Measurements from ENCODE around the gene OR1I1. TPM values are rescaled to one million over a fixed set of nuclear protein-coding genes. Genes with fewer than 3 reads are reported as not detected.

Gene OR1I1
- polyA plus RNA-seq, 12 donors, result 0.04 to 0.07 (median 0.06) TPM; not detected in 6

DNA sequence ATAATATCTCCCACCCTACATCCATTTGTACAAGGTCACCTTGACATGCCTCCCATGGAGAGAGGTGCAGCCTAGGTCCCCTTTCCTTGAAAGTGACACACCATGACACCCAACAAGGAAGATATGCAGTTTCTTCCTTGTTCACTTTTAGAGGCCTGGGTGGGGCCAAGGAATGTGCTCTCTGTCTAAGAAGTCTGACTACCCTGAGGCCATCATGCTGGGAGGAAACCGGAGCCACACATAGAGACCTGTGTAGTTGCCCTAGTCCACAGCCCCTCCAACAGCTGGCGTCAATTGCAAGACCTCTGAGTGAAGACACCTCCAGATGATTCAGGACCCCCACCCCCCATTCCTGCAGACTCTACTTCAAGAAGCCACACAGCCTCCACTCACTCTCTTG, 36.2 kb downstream of the OR1I1 start:
- no peak for DNase-seq

DNA sequence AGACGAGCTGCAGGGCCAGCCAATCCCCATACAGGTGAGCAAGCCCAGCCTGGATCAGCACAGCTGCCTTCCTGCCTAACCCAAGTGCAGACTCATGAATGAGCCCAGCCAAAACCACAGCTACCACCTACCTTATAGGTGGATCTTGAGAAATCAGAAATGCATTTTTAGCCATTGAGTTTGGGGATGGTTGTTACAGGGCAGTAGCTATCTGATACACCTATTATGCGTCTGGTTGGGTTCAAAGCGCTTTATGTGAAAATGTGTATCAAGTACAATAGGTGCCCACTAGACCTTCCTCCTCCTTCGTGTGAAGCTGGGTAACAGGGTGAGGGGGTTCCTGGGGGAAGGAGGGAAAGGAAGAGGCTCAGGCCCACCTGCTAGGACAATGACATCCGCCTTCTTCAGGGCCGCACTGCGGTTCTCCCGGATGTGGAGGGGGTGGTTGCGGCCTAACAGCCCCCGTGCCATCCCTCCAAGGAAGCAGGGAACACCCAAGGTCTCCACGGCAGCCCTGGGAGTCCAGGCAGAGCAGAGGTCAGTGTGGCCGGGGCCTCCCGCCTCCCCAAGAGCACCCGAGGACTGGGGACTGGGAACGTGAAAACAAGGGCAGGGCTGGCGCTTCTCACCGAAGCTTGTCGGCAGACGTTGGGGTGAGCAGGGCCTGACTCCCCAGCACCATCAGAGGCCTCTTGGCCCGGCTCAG, 36.9 kb downstream of the OR1I1 start:
- no peak for DNase-seq

DNA sequence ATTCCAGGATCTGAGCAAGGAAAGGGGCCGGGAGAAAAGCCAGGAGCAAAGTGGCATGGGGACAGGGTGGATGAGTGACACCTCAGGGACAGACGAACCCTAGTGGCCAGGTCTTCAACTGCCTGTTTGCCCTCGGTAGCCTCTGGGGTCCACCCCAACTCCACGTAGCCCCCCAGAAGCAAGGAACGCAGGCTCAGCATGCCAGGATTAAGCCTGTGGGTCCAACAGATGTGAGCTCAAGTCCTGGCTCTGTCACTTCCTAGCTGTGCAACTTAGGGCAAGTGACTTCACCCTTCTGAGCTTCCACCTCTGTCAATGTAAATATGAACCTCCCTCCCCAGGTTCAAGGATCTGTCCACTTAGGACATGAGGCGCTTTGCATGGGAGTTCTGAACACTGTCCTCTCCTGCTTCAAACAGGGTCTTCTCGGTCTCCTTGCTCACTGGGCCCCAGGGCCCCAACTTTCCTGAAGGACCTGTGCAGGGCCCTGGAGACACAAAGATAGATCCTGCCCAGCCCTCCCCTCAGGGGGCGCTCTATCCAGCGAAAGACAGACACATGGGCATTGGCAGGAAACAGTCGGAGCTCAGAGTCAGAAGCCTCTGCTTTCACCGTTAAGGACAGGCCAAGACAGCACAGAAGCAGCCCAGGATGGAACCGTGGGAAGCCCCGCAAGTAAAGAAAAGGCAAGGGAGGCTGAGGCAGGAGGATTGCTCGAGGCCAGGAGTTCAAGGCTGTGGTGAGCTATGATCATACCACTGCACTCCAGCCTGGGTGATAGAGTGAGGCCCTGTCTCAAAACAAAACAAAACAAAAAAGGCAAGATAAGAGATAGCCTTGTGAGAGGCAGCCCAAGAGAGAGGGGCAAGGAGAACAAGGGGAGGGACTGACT, 38.4 kb downstream of the OR1I1 start:
- DNase-seq, result no peak

DNA sequence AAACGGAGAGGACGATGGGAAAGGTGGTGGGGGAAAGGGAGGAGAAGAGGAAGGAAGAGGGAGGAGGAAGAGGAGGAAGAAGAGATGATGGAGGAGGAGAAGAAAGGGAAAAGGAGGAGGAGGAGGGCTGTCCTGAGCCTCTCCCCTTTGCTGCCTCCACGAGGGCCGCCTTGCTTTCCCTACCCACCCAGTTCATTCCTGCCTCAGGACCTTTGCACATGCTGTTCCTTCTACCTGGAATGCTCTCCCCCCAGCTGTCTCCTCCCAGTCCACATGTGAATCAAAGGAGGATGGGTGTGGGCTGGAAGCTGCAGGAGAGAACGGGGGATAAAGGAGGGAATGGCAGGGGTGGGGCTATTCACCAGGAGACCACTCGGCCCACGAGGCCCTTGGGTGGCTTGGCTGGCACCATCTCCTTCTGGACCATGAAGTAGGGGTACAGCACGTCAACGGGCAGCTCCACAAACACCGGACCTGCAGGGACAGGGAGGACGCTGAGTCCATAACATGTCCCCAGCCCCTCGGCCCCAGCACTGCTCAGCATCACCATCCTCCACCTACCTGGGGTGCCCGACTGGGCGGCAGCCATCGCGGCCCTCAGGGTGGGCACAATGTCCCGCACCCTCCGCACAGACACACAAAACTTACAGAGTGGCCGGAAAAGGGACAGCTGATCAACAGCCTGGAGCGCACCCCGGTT, 40.5 kb downstream of the OR1I1 start:
- DNase-seq, result no peak

DNA sequence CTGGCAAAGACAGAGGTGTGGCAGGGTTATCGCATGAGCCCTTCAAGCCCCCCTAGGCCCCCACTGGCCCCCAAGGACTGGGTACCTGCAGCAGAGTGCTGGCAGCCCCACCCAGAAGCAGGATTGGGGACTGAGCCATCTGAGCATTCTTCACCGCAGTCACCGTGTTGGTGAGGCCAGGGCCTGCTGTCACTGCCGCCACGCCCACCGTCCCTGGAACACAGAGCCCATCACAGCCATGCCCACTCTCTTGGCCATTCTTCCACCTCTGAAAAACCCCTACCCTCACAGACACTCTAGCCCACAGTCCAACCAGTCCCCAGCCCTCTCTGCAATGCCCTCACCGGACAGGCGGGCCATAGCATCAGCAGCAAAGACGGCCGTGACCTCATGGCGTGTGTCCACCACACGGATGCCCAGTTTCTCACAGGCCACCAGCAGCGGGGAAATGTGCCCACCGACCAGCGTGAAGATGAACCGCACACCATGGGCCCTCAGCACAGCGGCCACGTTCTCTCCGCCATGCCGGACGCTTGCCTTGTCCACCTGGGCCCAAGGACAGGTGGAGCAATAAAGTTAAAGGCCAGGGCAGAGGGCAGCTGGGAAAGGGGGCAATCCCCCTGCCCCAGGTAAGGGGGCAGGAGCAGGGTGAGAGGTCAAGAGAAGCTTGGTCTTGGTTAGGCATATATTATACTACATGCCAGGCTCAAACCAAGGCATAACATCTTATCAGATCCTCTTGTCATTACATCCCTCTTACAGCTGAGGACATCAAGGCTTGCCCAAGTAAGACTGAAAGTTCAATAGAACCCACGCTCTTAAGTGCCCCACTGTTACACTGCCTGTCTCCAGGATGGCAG, 41.2 kb downstream of the OR1I1 start:
- no peak for DNase-seq

DNA sequence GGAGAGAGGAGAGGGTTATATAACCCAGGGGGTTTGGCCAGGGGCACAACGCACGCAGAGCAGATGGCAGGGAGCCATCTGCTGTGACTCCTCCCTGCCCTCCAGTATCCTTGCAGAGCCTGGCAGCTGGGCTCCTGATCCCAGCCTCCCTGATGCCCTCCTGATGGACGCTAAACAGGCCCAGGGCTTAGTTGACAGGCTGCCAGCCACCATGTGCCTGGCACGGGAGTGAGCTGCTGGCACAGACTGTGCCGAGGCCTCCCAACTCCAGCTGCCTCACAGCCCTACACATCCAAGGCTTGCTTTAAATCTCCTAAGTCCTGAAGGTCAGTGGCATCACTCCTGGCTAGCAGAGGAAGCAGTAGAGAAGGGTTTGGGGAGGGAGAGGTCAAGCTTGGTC, 41.9 kb downstream of the OR1I1 start:
- DNase-seq, result peak; percentile 50

DNA sequence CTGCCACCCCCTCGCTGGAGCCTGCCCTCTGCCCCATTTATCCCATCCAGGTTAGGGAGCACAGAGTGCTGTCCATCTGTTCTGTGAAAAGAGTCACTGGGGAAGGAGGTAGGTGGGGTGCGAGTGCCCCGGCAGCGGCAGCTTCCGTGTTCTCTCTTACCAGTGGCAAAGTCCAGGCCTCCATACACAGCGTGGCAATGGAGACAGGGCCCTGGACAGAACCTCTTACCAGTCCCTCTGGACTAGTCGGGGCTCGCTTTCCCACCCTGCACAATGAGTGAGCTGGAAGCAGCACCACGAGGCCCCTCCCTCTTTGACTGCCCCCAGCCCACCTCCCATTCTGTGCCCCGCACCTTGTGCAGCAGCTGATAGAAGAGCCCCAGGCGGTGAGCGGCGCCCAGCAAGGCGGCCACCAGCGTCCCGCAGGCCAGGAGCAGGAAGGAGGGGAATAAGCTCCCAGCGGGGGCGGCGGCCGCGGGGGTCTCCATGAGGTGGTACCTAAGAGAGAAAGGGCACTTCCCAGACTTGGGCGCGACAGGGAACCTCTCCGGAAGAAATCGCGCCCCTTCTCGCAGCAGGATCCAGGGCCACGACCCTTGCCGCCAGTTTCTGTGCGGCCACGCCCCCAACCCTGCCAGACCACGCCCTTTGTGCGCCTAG, 42.7 kb downstream of the OR1I1 start:
- DNase-seq, result no peak

DNA sequence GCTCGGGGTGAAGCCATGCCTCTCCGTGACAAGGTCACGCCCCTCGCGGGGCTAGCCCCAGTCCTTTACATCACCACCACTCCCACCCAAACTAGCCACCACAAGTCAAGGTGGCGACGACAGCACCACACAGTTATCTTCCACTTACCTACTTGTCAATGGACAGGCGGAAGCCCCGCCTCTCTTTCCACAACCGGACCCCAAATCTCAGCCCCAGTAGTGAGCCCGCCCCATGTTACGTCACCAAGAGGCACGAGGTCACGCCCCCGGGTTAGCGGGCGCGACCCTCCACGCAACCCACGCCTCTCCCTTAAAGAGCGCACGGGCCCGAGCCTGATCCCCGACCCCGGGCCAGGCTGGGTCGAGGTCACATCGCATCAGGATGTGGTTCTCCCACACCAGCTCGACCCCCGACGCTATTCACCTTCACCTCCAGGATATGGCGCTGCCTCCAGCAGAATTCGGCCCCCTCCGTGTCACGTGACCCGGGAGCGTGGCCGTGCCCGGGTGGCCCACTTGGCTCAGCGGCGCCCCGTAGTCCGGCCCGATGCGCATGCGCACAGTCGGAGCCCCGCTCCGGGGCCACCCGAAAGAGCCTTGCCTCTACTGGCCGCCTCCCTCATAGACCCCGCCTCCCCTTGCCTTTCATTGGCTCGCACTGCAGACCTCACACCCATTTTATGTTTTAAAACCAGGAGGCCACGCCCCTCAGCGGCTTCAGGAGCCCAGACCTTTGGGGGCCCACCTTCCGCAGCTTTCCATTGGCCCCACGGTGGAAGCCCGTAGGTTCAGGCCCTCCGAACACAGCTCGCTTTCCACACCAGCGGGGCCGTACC, 43.4 kb downstream of the OR1I1 start:
- peak; percentile 97 for DNase-seq

DNA sequence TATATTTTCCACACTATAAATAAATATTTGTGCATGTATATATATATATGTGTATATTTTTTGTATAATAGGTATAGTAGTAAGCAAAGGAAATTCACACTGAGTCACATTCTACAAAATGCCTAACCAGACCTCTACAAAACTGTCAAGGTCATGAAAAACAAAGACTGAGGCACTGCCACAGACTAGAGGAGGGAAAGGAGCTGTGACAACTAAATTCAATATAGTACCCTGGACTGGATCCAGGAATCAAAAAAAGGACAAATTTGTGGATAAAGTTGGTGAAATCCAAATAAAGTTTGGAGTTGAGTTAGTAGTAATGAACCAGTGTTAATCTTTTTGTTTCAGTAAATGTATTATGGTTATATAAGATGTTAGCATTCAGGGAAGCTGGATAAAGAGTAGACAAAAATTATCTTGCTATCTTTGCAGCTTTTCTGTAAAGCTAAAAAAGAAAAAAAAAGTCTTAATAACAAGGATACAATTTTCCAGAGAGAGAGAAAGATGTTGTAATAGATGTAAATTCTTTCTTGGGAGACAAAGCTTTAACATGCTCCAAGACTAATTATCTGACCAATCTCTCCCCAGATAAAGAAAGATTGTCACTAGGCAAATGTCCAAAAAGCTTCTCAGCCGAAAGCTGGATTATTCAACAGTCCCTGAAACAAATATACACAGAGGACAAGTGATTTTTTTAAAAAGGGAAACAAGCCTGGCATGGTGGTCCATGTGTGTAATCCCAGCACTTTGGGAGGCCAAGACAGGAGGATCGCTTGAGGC, 44.3 kb downstream of the OR1I1 start:
- DNase-seq, result no peak

DNA sequence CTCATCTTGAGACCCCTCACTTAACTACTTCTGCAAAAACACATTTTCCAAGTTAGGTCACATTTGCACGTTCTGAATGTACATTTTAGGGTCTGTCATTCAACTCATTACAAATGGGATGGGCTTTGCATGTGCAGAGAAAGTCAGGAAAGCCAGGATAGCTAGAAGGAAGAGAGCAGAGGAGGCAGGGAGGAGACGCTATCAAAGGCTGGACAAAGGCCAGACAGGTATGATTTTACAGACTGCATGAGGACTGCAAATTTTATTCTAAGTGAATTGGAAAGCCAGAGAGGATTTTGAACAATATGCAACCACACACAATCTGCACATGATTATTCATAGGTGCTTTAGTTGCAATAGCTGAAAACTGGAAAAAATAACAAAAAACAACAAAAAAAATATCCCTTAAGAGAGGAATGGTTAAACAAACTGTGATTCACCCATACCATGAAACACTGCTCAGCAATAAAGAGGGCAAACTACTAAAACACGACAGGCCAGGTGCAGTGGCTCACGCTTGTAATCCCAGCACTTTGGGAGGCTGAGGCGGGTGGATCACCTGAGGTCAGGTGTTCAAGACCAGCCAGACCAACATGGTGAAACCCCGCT, 46.3 kb downstream of the OR1I1 start:
- DNase-seq, result no peak

DNA sequence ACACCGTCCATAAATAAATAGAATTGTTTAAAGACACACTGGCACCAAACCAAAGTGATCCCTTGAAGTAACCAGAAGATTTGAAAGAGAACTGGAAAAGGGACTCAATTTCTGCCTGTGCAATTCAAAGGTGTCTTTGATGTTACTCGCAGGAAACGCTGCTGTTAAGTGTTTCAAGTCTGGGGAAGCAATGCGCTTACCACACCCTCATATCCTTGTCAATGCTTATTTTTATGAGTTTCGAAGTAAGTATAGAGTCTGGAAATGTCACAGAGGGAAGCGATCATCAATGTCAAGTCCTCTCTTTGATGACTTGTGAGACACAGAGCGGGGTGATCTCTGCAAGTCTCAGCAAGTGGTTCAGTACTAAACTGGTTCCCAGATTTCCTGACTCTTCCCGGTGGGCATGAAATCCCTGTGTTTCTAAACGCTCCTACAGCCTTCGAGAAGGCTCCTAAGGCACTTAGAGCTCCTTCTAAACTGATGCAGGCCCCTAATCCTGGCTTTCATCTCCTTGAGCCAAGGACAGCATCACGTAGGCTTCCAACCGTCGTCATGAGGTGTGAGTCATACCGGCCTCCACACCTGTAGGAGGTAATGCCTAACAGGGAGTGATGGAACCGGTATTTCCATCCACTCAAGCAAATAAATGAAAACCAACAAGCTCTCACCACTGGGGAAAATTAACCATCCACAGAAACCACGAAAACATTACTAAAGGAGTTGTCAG, 48.0 kb downstream of the OR1I1 start:
- no peak for DNase-seq

DNA sequence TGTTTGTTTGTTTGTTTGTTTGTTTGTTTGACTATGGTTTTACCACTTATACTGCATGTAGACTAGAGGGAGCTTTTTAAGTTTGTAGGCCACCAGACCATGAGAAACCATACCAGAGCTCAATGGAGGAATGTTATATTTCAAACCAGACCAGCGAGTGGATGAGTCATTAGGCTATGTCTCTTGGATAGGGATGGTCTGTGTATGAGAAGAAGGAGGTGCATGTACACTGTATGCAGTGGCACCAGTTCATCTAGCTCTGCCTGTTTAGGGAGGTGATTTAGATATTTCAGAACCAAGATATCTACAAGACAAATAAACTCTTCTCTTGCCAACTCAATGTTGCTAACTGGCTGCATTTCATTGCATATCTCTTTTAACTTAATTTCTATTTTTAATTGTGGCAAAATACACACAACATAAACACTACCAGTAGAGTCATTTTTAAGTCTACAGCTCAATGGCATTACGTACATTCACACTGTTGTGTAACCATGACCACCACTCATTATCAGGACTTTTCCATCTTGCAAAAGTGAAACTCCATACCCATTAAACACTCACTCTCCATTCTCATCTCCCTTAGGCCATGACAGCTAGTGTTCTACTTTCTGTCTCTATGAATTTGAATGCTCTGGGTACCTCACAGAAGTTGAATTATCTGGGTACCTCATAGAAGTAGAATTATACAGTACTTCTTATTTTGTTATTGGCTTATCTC, 54.4 kb downstream of the OR1I1 start:
- no peak for DNase-seq

DNA sequence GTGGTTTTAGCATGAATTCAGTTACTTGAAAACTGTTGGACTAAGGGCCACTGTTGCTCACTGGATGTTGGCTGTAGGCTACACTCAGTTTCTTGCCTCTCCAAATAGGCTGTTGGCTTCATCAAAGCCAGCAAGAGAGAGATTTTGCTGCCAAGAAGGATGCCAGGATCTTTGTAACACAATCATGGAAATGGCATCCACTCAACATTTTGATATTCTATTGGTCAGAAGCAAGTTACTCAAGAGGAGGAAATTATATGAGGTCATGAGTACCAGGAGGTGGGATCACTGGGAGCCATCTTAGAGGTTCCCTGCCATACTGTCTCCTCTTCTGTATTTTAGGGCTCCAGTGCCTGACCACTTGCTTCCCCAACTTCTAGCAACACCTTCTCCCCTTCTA, 55.8 kb downstream of the OR1I1 start:
- no peak for DNase-seq

DNA sequence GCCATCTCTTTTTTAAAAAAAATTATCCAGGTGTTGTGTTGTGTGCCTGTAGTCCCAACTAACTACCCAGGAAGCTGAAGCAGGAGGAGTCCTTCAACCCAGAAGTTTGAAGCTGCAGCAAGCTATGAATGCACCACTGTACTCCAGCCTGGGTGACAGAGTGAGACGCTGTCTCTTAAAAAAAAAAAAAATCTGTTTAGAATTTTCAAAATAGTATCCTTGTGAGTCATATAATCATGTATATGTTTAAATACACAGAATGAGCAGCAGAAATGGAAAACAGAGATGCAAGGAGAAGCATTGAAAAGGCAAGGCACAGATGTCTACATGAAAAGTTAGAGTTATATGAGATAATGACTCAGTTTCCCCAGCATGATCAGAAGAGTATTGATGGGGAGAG, 56.4 kb downstream of the OR1I1 start:
- DNase-seq, result no peak

DNA sequence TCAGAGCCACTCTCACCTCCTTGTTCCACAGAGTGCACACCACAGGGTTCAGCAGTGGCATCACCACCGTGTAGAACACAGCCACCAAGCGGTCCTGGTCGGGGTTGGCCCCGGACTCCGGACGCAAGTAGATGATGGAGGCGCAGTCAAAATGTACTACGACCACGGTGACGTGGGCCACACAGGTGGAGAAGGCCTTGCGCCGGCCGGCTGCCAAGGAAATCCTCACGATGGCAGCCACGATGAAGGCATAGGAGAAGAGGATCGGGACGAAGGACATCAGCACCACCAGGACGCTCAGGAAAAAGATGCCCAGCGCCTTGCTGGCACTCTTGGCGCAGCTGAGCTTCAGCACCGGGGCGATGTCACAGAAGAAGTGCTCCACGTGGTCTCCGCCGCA, 59.1 kb downstream of the OR1I1 start:
- no peak for DNase-seq

DNA sequence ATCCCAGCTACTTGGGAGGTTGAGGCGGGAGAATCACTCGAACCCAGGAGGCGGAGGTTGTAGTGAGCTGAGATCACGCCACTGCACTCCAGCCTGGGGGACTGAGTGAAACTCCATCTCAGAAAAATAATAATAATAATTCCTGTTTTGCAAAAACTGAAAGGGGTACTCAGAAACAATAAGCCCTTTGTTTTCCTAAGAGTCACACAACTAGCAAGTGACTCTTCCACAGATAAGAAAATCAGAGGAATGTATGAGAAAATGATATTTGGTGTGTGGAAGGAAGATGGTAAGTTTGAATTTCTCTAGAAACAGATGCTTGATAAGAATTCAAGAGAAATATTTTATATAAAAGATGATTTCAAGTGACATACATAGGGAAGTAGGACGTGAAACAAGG, 60.3 kb downstream of the OR1I1 start:
- DNase-seq, result no peak

Data from muscle of arm (tissue), 12 donors.